CD8-positive, alpha-beta memory T cell (primary cell): ENCODE results near the gene RERGL. TPM values are rescaled to one million over a fixed set of nuclear protein-coding genes. Genes with fewer than 3 reads are reported as not detected.

Experiments
- CTCF ChIA-PET: fragments of 350-600 bp; sonication (Branson Sonifier 250); formaldehyde crosslinking; loops from one replicate; lab custom pipeline; 2021; ENCODE audit warnings: antibody characterized with exemption; lab: Charles Lee
- POLR2A ChIA-PET: fragments of 350-600 bp; sonication (Branson Sonifier 250); formaldehyde crosslinking; loops from one replicate; lab custom pipeline; 2021; ENCODE audit warnings: antibody characterized with exemption; lab: Charles Lee
- DNase-seq, 5 donors: peaks; one replicate each; pipeline versions ENCODE4 v3.0.0 to v3.0.0-alpha.2; 2020 to 2022; ENCODE audit warnings: mixed read lengths in 1 of 5
- H3K27ac ChIP-seq: one replicate; pipeline ENCODE4 v1.7.0; 2013; ENCODE audit warnings: low read depth, mild to moderate bottlenecking, low read length, moderate library complexity
- H3K27me3 ChIP-seq: 2 replicates; pipeline ENCODE4 v1.7.0; 2013; ENCODE audit warnings: low read length, mild to moderate bottlenecking; ENCODE audit not compliant: insufficient read depth, poor library complexity, severe bottlenecking
- H3K36me3 ChIP-seq: 2 replicates; pipeline ENCODE4 v1.7.0; 2013; ENCODE audit warnings: mild to moderate bottlenecking, low read length, moderate library complexity; ENCODE audit not compliant: insufficient read depth
- H3K4me1 ChIP-seq: 2 replicates; pipeline ENCODE4 v1.7.0; 2013; ENCODE audit warnings: mild to moderate bottlenecking, low read length, moderate library complexity; ENCODE audit not compliant: insufficient read depth
- H3K4me3 ChIP-seq: 2 replicates; pipeline ENCODE4 v1.7.0; 2013; ENCODE audit warnings: mild to moderate bottlenecking, low read length
- H3K9me3 ChIP-seq: 2 replicates; pipeline ENCODE4 v1.7.0; 2013; ENCODE audit warnings: mild to moderate bottlenecking, low read length
- H3K27ac Mint-ChIP-seq, 8 donors: one replicate each; pipeline ENCODE4 v1.8.0; 2020 to 2021; ENCODE audit warnings: mixed read lengths in 8 of 8, mild to moderate bottlenecking in 6 of 8, inconsistent platforms in 3 of 8, moderate library complexity in 3 of 8
- H3K27me3 Mint-ChIP-seq, 2 donors: one replicate each; pipeline ENCODE4 v1.8.0; 2020 to 2021; ENCODE audit warnings: mixed read lengths in 2 of 2, mild to moderate bottlenecking in 1 of 2, moderate library complexity in 1 of 2
- H3K36me3 Mint-ChIP-seq, 3 donors: one replicate each; pipeline ENCODE4 v1.8.0; 2020 to 2021; ENCODE audit warnings: mixed read lengths in 3 of 3, inconsistent platforms in 1 of 3, mild to moderate bottlenecking in 1 of 3
- H3K4me1 Mint-ChIP-seq, 3 donors: one replicate each; pipeline ENCODE4 v1.8.0; 2020 to 2021; ENCODE audit warnings: mixed read lengths in 3 of 3, inconsistent platforms in 1 of 3, mild to moderate bottlenecking in 1 of 3
- H3K4me3 Mint-ChIP-seq, 7 donors: one replicate each; pipeline ENCODE4 v1.8.0; 2020 to 2021; ENCODE audit warnings: mixed read lengths in 7 of 7, mild to moderate bottlenecking in 6 of 7, moderate library complexity in 4 of 7, inconsistent platforms in 2 of 7
- H3K9me3 Mint-ChIP-seq, 5 donors: one replicate each; pipeline ENCODE4 v1.8.0; 2020 to 2022; ENCODE audit warnings: mixed read lengths in 5 of 5, mild to moderate bottlenecking in 3 of 5, moderate library complexity in 2 of 5, inconsistent platforms in 1 of 5
- polyA plus RNA-seq: library from polyadenylated mRNA; unstranded; fragments of 300-500 nt; fragmentation: Illumina TruSeq; gene quantifications from one replicate; pipeline ENCODE4 v1.2.3, GENCODE V29; 2021
- total RNA-seq, 2 experiments: library from RNA; stranded (reverse); gene quantifications; one replicate each; pipeline ENCODE4 v1.2.3, GENCODE V29; 2021

The RERGL gene
- total and polyA plus RNA-seq, 3 experiments from 2014 or later = not detected

DNA sequence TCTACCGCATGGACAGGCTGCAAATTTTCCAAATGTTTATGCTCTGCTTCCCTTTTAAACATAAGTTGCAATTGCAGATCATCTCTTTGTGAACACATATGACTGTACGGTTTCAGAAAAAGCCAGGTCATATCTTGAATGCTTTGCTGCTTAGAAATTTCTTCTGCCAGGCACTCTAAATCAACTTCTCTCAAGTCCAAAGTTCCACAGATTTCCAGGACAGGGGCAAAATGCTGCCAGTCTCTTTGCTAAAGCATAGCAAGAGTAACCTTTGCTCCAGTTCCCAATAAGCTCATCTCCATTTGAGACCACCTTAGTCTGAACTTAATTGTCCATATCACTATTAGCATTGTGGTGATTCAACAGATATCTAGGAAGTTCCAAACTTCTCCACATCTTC, 13.6 kb upstream of the RERGL start:
- DNase-seq = no peak
- Histone ChIP-seq H3K27ac (no peak overlapping the region), H3K36me3 (no peaks in the 10 kb centered on the region), H3K4me3 (no peak overlapping the region), H3K4me1 (no peaks in the 10 kb centered on the region), H3K9me3 (no peaks in the 10 kb centered on the region), H3K27me3 (no peaks in the 10 kb centered on the region)
- H3K27me3 Mint-ChIP-seq = no peaks in the 10 kb centered on the region
- H3K4me1 Mint-ChIP-seq = no peaks in the 10 kb centered on the region
- no peak overlapping the region for H3K4me3 Mint-ChIP-seq
- ChIA-PET POLR2A (no interaction called here), CTCF (no interaction called here)
- H3K36me3 Mint-ChIP-seq = no peaks in the 10 kb centered on the region
- H3K27ac Mint-ChIP-seq = no peak overlapping the region
- peaks cover 0 to 14% (median 3%) of the 10 kb centered on the region in 5 donors for H3K9me3 Mint-ChIP-seq

GRCh38 chr12:18101043-18101442, 11.1 kb upstream of the RERGL start:
- no peaks in the 10 kb centered on the region for H3K36me3 ChIP-seq
- DNase-seq = no peak
- POLR2A ChIA-PET = no interaction called here
- CTCF ChIA-PET = no interaction called here
- Mint-ChIP-seq H3K4me3 (no peak overlapping the region), H3K4me1 (no peaks in the 10 kb centered on the region), H3K27ac (no peak overlapping the region), H3K9me3 (peaks cover 0 to 13% (median 1%) of the 10 kb centered on the region in 5 donors), H3K27me3 (no peaks in the 10 kb centered on the region), H3K36me3 (no peaks in the 10 kb centered on the region)
- no peak overlapping the region for H3K4me3 ChIP-seq
- H3K27ac ChIP-seq = no peak overlapping the region
- no peaks in the 10 kb centered on the region for H3K4me1 ChIP-seq
- no peaks in the 10 kb centered on the region for H3K27me3 ChIP-seq
- no peaks in the 10 kb centered on the region for H3K9me3 ChIP-seq

DNA sequence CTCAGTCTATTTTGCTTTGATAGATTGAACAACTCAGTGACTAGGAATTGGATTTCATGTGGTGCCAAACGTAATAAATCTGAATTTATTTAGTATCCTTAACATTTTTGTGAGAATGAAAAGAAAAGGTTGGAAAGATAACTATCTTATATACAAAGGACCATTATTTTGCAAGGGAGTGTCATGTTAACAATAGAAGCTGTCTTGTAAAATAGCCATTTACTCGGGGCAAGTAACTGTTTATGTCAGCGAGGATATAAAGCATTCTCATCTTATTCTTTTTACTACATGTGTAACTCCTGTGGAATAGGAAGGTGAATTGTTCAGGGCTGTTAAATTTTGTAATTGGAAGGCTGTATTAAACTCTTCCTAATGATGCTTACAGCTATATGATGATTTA, 5.9 kb downstream of the RERGL start:
- CTCF ChIA-PET = no interaction called here

GRCh38 chr12:18079541-18080246, 10.3 kb downstream of the RERGL start:
- peaks cover 0 to 5% (median 4%) of the 10 kb centered on the region in 5 donors for H3K9me3 Mint-ChIP-seq
- no peak overlapping the region for H3K27ac Mint-ChIP-seq
- H3K36me3 ChIP-seq = no peaks in the 10 kb centered on the region
- no peaks in the 10 kb centered on the region for H3K27me3 Mint-ChIP-seq
- no peak overlapping the region for H3K4me3 ChIP-seq
- H3K4me1 ChIP-seq = no peaks in the 10 kb centered on the region
- ChIA-PET CTCF (no interaction called here), POLR2A (no interaction called here)
- H3K27ac ChIP-seq = no peak overlapping the region
- no peaks in the 10 kb centered on the region for H3K36me3 Mint-ChIP-seq
- H3K4me1 Mint-ChIP-seq = no peaks in the 10 kb centered on the region
- no peak overlapping the region for H3K4me3 Mint-ChIP-seq
- no peaks in the 10 kb centered on the region for H3K27me3 ChIP-seq
- no peaks in the 10 kb centered on the region for H3K9me3 ChIP-seq
- DNase-seq = no peak

More for the DNA sequence above, 5.9 kb downstream of the RERGL start:
- H3K9me3 Mint-ChIP-seq = peaks cover 0 to 10% (median 9%) of the 10 kb centered on the region in 5 donors
- no peaks in the 10 kb centered on the region for H3K36me3 Mint-ChIP-seq
- no peak overlapping the region for H3K27ac Mint-ChIP-seq
- DNase-seq = no peak
- no peaks in the 10 kb centered on the region for H3K4me1 Mint-ChIP-seq
- Histone ChIP-seq H3K4me3 (no peak overlapping the region), H3K27me3 (no peaks in the 10 kb centered on the region), H3K27ac (no peak overlapping the region), H3K9me3 (no peaks in the 10 kb centered on the region), H3K4me1 (no peaks in the 10 kb centered on the region), H3K36me3 (no peaks in the 10 kb centered on the region)
- no peaks in the 10 kb centered on the region for H3K27me3 Mint-ChIP-seq
- no peak overlapping the region for H3K4me3 Mint-ChIP-seq
- POLR2A ChIA-PET = no interaction called here

GRCh38 chr12:18074001-18074400, 16.0 kb downstream of the RERGL start:
- CTCF ChIA-PET = no interaction called here
- POLR2A ChIA-PET = no interaction called here
- H3K9me3 Mint-ChIP-seq = peaks cover 0 to 7% (median 3%) of the 10 kb centered on the region in 5 donors
- H3K27me3 ChIP-seq = no peaks in the 10 kb centered on the region
- no peaks in the 10 kb centered on the region for H3K36me3 ChIP-seq
- no peaks in the 10 kb centered on the region for H3K4me1 ChIP-seq
- no peaks in the 10 kb centered on the region for H3K9me3 ChIP-seq
- H3K4me3 Mint-ChIP-seq = no peak overlapping the region
- H3K4me3 ChIP-seq = no peak overlapping the region
- H3K27ac ChIP-seq = no peak overlapping the region
- no peaks in the 10 kb centered on the region for H3K36me3 Mint-ChIP-seq
- no peaks in the 10 kb centered on the region for H3K27me3 Mint-ChIP-seq
- no peaks in the 10 kb centered on the region for H3K4me1 Mint-ChIP-seq
- no peak for DNase-seq
- no peak overlapping the region for H3K27ac Mint-ChIP-seq

GRCh38 chr12:18072723-18073122, 17.3 kb downstream of the RERGL start:
- no peak for DNase-seq
- no peaks in the 10 kb centered on the region for H3K36me3 ChIP-seq
- Mint-ChIP-seq H3K27ac (no peak overlapping the region), H3K36me3 (no peaks in the 10 kb centered on the region), H3K27me3 (no peaks in the 10 kb centered on the region), H3K4me3 (no peak overlapping the region), H3K4me1 (no peaks in the 10 kb centered on the region), H3K9me3 (peaks cover 0 to 7% (median 3%) of the 10 kb centered on the region in 5 donors)
- H3K9me3 ChIP-seq = no peaks in the 10 kb centered on the region
- H3K4me1 ChIP-seq = no peaks in the 10 kb centered on the region
- no peaks in the 10 kb centered on the region for H3K27me3 ChIP-seq
- ChIA-PET POLR2A (no interaction called here), CTCF (no interaction called here)
- H3K4me3 ChIP-seq = no peak overlapping the region
- H3K27ac ChIP-seq = no peak overlapping the region

- no peak overlapping the region for H3K4me3 ChIP-seq
- no peaks in the 10 kb centered on the region for H3K27me3 ChIP-seq
- H3K4me1 ChIP-seq = no peaks in the 10 kb centered on the region
- Mint-ChIP-seq H3K4me1 (no peaks in the 10 kb centered on the region), H3K27me3 (peaks cover 0 to 2% of the 10 kb centered on the region in 2 donors), H3K36me3 (no peaks in the 10 kb centered on the region), H3K4me3 (no peak overlapping the region), H3K27ac (no peak overlapping the region), H3K9me3 (peaks cover 0 to 10% (median 7%) of the 10 kb centered on the region in 5 donors)
- ChIA-PET CTCF (no interaction called here), POLR2A (no interaction called here)
- H3K27ac ChIP-seq = no peak overlapping the region
- H3K36me3 ChIP-seq = no peaks in the 10 kb centered on the region
- DNase-seq = no peak
- no peaks in the 10 kb centered on the region for H3K9me3 ChIP-seq
These were observed 18.7 kb downstream of the RERGL start for GRCh38 chr12:18071336-18071735.

- Histone ChIP-seq H3K36me3 (no peaks in the 10 kb centered on the region), H3K9me3 (no peaks in the 10 kb centered on the region), H3K27me3 (no peaks in the 10 kb centered on the region), H3K4me1 (no peaks in the 10 kb centered on the region), H3K4me3 (no peak overlapping the region), H3K27ac (no peak overlapping the region)
- H3K4me1 Mint-ChIP-seq = no peaks in the 10 kb centered on the region
- DNase-seq = no peak
- no peaks in the 10 kb centered on the region for H3K36me3 Mint-ChIP-seq
- H3K27me3 Mint-ChIP-seq = peaks cover 0 to 2% of the 10 kb centered on the region in 2 donors
- POLR2A ChIA-PET = no interaction called here
- peaks cover 0 to 14% (median 4%) of the 10 kb centered on the region in 5 donors for H3K9me3 Mint-ChIP-seq
- H3K27ac Mint-ChIP-seq = no peak overlapping the region
- CTCF ChIA-PET = no interaction called here
- no peak overlapping the region for H3K4me3 Mint-ChIP-seq
These were observed 21.6 kb downstream of the RERGL start for GRCh38 chr12:18068355-18068754.
